Stimulated activated CD8-positive, alpha-beta memory T cell treated with anti-CD3 and anti-CD28 coated beads, Interleukin-15, amount 100 ng/mL, for 24 hours (primary cell): ENCODE results near the gene CAPNS1.
"Not testable (repeated sequence)": the region's sequence is repeated elsewhere in the genome, so short reads cannot be mapped to it uniquely, and the experiment has no call there.

Experiments used
- DNase-seq: peaks from one replicate; pipeline ENCODE4 v3.0.0-alpha.2; 2020; ENCODE audit warnings: low read depth

Gene CAPNS1

GRCh38 chr19:36151144-36152018, 11.5 kb downstream of the CAPNS1 start:
- no peak for DNase-seq

- no peak for DNase-seq
These were observed 12.1 kb downstream of the CAPNS1 start for GRCh38 chr19:36152019-36152351.

DNA sequence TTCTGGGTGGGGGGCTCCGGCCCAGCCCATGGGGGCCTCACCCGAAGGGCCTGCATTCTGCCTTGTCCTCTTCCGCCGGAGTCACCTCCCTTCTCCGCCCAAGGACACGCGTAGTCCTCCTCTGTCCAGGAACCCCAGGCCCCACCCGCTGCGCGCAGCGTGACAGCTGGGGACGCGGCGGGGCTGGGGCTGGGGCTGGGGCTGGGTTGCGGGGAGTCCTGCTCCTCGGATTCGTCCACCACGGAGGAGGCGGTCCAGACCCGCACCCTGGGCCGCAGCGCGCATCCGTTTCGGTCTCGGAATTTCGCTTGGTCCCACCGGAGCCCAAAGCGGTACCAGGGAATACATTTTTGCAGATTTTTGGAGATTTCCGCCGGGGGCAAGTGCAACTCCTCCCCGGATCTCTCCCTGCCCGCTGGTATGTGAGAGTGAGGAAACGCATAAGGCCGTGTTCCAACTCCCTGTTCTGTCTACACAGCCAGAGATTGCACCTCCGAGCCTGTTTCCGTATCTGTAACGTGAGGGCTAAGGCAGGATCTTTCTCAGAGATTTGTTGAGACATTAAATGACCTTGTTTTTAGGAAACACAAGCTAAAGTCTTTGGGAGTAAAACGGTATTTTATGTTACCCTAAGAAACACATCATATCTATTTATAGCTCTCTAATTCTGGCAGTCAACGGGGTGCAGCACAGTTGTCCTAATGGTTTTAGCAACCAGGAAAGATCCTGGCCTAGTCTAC, 12.7 kb downstream of the CAPNS1 start, which contains the start of gene COX7A1:
Gene COX7A1, minus strand, starts transcription at position 96 of the 740 bp plus-strand sequence. Its CDS starts 40 bp downstream, at position 56.
- no peak for DNase-seq

GRCh38 chr19:36153126-36153525, 13.3 kb downstream of the CAPNS1 start:
- no peak for DNase-seq

DNA sequence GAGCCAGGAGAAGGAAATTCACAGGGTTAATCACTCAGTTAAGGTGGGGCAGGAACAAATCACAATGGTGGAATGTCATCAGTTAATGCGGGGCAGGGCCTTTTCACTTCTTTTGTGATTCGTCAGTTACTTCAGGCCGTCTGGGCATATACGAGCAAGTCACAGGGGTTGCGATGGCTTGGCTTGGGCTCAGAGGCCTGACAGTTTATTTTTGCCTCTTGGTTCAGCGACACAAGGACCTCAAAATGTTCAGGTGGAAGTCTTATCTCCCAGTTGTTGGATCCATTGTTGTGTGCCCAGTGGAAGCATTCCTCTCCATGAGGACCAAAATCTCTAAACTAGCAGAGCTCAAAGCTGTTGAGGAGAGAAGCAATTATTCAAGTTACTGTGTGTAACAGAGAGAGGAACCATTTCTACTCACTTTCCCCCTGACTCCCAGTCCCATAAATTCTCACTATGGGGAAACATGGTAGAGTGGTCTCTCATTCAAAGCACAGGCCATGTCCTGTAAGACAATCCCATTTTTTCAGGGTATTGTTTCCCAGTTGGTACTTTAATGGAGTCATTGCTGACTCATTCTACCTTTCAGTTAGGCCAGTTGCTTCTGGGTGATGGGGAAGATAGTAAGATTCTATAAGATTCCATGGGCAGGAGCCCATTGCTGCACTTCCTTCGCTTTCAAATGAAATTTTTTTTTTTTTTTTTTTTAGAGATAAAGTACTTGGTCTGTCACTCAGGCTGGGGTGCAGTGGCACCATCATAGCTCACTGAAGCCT, 21.1 kb downstream of the CAPNS1 start:
- DNase-seq = no peak

GRCh38 chr19:36163813-36164212, 23.9 kb downstream of the CAPNS1 start:
- DNase-seq = no peak

DNA sequence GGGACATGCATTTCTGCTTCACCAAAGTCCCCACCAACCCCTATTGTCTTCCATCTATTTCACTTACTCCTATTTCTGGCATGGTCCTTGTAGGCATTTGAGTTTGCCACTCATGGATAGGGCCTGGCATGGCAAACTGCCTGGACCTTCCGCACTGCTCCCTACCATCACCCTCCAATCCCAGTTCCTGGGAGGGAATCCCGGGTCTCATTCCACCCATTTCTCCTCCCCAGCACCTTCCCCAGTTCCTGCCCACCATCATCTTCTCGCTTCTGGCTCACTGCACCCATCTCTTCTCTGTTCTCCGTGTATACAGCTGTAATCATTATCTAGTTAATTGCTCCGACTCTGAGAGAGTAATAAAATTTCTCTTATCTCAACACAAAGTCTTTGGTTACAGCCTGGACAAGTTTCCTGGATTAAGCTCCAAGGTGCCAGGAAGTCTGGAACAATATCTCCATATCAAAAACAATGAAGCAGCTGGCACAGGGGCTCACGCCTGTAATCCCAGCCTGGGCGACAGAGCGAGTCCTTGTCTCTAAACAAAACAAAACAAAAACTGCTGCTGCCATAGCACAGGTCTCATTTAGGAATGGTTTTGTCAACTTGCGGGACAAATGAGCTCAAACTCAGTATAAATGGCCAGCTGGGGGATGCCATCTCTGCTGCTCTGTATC, 29.4 kb downstream of the CAPNS1 start:
- no peak for DNase-seq

- no peak for DNase-seq
These were observed 33.0 kb downstream of the CAPNS1 start for GRCh38 chr19:36172852-36173251.

GRCh38 chr19:36173846-36174245, 34.0 kb downstream of the CAPNS1 start:
- DNase-seq = not testable (repeated sequence)

DNA sequence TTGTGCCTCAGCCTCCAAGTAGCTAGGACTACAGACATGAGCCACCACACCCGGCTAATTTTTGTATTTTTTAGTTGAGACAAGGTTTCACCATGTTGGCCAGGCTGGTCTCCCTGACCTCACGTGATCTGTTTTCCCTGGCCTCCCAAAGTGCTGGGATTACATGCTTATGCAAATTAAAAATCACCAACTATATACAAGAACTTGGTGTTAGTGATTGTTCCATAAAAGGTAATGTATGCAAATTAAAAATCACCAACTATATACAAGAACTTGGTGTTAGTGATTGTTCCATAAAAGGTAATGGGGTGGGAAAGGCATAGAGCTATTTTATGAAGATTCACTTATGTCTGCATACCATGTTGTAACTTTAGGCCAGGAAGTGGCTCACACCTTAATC, 39.2 kb downstream of the CAPNS1 start:
- DNase-seq = not testable (repeated sequence)

- DNase-seq = no peak
These were observed 42.9 kb downstream of the CAPNS1 start for GRCh38 chr19:36182612-36183244.

DNA sequence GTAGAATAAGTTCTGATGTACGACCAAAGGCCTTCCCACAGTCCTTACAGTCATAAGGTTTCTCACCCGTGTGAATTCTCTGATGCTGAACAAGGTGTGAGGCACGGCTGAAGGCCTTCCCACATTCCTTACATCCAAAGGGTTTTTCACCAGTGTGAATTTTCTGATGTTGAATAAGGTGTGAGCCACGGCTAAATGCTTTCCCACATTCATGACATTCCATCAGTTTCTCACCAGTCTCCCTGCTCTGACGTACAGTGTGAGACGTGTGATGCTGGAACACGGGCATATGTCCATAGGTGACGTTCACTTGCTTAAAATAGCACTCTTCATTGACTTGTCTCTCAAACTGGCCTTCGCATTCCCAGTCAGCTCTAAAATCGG, 43.4 kb downstream of the CAPNS1 start:
- no peak for DNase-seq

DNA sequence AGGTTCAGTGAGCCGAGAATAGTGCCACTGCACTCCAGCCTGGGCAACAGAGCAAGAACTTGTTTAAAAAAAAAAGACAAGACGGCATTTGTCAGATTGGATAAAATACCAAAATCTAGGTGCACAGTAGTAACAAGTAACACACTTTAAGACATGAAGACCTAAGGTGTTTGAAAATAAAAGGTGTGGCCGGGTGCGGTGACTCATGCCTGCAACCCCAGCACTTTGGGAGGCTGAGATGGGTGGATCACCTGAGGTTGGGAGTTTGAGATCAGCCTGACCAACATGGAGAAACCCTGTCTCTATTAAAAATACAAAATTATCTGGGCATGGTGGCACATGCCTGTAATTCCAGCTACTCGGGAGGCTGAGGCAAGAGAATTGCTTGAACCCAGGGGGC, 46.9 kb downstream of the CAPNS1 start:
- DNase-seq = not testable (repeated sequence)

DNA sequence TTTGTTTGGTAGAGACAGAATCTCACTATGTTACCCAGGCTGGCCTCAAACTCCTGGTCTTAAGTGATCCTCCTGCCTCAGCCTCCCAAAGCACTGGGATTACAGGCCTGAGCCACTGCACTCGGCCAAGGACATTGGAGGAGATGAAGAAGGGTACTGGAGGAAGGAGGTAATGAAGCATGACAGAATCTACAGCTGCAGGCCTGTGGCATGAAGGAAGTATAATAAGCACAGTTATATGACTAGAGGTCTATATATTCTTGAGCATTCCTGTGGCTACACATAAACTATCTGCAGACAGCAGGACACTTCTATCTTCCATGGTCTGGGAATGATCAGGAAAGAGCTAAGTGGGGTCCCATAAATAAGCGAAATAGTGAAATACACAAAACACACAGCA, 56.4 kb downstream of the CAPNS1 start:
- no peak for DNase-seq

GRCh38 chr19:36198119-36198518, 58.3 kb downstream of the CAPNS1 start:
- DNase-seq = no peak
